Sigmoid colon (tissue), 3 donors: ENCODE results near the gene ODF4.

Experiments
- POLR2A ChIP-seq, 2 donors: fragments of 450-650 bp; IDR thresholded peaks; one replicate each; pipeline ENCODE4 v1.6.1; 2016; ENCODE audit warnings: antibody characterized with exemption in 2 of 2, mild to moderate bottlenecking in 2 of 2, moderate library complexity in 2 of 2
- TF ChIP-seq, protein P1 (sequence below), 4 experiments: fragments of 450-650 bp in 3 of 4; fragments of 200-600 bp in 1 of 4; IDR thresholded peaks; one replicate each; pipeline ENCODE4 v1.5.1; 2016 to 2019; ENCODE audit warnings: antibody characterized with exemption in 4 of 4, mild to moderate bottlenecking in 3 of 4, moderate library complexity in 2 of 4

DNA sequence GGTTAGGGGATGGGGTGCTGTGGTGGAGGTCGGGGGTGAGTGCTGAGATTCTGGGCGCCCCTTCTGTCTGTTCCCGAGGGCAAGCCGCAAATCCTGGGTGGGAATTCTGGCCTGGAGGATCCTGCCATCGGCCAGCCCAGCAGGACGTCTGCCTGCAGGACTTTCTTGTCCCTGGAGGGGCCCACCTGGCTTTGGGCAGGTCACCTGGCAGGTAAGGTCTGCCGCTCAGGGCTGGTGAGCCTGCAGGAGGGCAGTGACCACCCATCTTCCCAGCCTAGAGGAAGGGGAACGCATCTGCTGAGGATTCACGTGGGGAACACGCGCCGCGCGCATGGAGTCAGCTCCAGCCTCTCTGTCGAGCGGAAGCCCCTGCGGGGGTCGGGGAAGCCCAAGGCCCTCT lies 52.6 kb downstream of the ODF4 start:
- TF ChIP-seq, protein P1, sequence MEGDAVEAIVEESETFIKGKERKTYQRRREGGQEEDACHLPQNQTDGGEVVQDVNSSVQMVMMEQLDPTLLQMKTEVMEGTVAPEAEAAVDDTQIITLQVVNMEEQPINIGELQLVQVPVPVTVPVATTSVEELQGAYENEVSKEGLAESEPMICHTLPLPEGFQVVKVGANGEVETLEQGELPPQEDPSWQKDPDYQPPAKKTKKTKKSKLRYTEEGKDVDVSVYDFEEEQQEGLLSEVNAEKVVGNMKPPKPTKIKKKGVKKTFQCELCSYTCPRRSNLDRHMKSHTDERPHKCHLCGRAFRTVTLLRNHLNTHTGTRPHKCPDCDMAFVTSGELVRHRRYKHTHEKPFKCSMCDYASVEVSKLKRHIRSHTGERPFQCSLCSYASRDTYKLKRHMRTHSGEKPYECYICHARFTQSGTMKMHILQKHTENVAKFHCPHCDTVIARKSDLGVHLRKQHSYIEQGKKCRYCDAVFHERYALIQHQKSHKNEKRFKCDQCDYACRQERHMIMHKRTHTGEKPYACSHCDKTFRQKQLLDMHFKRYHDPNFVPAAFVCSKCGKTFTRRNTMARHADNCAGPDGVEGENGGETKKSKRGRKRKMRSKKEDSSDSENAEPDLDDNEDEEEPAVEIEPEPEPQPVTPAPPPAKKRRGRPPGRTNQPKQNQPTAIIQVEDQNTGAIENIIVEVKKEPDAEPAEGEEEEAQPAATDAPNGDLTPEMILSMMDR (IDR thresholded peaks at IDR 0.05) = no peak
- TF ChIP-seq POLR2A (IDR thresholded peaks at IDR 0.05) = no peak
